Subcutaneous adipose tissue (tissue), 4 donors: ENCODE measurements around the gene TBC1D17. TPM values are rescaled to one million over a fixed set of nuclear protein-coding genes. Genes with fewer than 3 reads are reported as not detected.

Experiments
- CTCF ChIP-seq: fragments of 450-650 bp; IDR thresholded peaks from one replicate; pipeline ENCODE4 v1.5.1; 2016; ENCODE audit warnings: low read depth, mild to moderate bottlenecking, control low read depth, antibody characterized with exemption, moderate library complexity
- total RNA-seq, 4 donors: library from RNA; depleted of rRNA; stranded (reverse); fragments of >200 nt; gene quantifications; one replicate each; pipeline ENCODE4 v1.1.0, GENCODE V29; 2016

TBC1D17 gene
- total RNA-seq, 4 donors from 2014 or later, result 19.2 to 60.8 (median 29.1) TPM

GRCh38 chr19:49881186-49881585 lies 3.7 kb downstream of the TBC1D17 start:
- TF ChIP-seq CTCF, result no peak

GRCh38 chr19:49881672-49882394 lies 4.3 kb downstream of the TBC1D17 start:
- TF ChIP-seq CTCF, result no peak

GRCh38 chr19:49882643-49883042 lies 5.1 kb downstream of the TBC1D17 start:
- TF ChIP-seq CTCF, result no peak

GRCh38 chr19:49883094-49883493 lies 5.6 kb downstream of the TBC1D17 start:
- TF ChIP-seq CTCF, result no peak

- TF ChIP-seq CTCF, result no peak
Observed at GRCh38 chr19:49884109-49884508, 6.6 kb downstream of the TBC1D17 start.

GRCh38 chr19:49884760-49885159 lies 7.3 kb downstream of the TBC1D17 start:
- no peak for TF ChIP-seq CTCF

GRCh38 chr19:49887037-49887664 lies 9.6 kb downstream of the TBC1D17 start:
- no peak for TF ChIP-seq CTCF
